ENCODE data around the gene PLAC9. TPM values are rescaled to one million over a fixed set of nuclear protein-coding genes. Genes with fewer than 3 reads are reported as not detected.

Gene PLAC9
- total and polyA plus RNA-seq, 2 experiments from 2014 or later: 1.1 to 11.0 TPM

DNA sequence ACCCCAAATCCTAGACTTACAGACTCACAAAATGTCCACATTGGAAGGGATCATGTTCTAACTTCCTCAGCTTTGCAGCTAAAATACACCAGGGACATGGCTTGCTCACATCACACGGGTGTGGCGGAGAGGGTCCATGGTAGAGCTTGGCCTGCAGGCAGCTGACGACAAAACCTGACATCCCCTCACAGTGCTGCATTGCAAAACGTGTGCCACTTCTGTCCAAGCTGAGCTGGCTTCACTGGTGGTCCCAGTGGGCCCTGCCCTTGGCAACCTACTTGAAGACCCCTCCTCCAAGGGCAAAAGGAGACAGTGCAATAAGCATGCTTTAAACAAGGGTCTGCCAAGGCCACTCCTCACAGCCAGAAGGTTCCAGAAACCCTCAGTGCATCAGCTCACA is 50.9 kb downstream of the PLAC9 start (continued):
- TF ChIP-seq EZH2 (IDR thresholded peaks at IDR 0.05; ENCODE audit: low read depth, unreplicated experiment): no peak

DNA sequence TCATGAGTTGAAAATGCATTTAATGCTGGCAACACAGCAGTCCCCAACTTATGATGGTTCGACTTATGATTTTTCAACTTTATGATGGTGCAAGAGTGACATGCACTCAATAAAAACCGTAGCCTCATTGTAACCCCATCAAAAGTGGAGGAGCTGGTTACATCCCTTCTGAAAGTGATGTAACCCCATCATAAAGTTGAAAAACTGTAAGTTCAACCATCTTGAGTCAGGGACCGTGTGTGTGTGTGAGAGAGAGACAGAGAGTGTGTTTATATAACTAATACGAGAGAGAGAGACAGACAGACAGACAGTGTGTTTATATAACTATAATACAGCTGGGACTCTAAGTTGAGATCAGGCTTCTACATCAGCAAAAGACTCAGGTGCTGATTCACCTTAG is 51.8 kb downstream of the PLAC9 start:
- H3K4me1 ChIP-seq (ENCODE audit: insufficient read depth): no peaks in the 10 kb centered on the region; the same call in 1 of the 2 replicates
- Mint-ChIP-seq H3K36me3 (ENCODE audit: low read depth) (no peaks in the 10 kb centered on the region), H3K9me3 (no peaks in the 10 kb centered on the region), H3K4me1 (peaks cover 19% of the 10 kb centered on the region), H3K4me3 (no peak overlapping the region), H3K27me3 (ENCODE audit: insufficient read depth, low read depth, poor library complexity) (no peaks in the 10 kb centered on the region), H3K27ac (no peak overlapping the region)
- no peak overlapping the region for H2AFZ ChIP-seq
- no peak for TF ChIP-seq ETS1 (IDR thresholded peaks at IDR 0.05)
- TF ChIP-seq NANOG (IDR thresholded peaks at IDR 0.05; ENCODE audit: borderline replicate concordance): no peak
- no peak for TF ChIP-seq ZNF331 (CRISPR knock-in tag; IDR thresholded peaks at IDR 0.05; ENCODE audit: low read depth)
- TF ChIP-seq EZH2 (IDR thresholded peaks at IDR 0.05; ENCODE audit: low read depth, unreplicated experiment): no peak
- TF ChIP-seq EZH2phosphoT487 (IDR thresholded peaks at IDR 0.05; ENCODE audit: unreplicated experiment): no peak
- no peak for TF ChIP-seq STAT1 (IDR thresholded peaks at IDR 0.05; ENCODE audit: unreplicated experiment)
- TF ChIP-seq JUNB (IDR thresholded peaks at IDR 0.05; ENCODE audit: unreplicated experiment): no peak
- TF ChIP-seq, protein P1, sequence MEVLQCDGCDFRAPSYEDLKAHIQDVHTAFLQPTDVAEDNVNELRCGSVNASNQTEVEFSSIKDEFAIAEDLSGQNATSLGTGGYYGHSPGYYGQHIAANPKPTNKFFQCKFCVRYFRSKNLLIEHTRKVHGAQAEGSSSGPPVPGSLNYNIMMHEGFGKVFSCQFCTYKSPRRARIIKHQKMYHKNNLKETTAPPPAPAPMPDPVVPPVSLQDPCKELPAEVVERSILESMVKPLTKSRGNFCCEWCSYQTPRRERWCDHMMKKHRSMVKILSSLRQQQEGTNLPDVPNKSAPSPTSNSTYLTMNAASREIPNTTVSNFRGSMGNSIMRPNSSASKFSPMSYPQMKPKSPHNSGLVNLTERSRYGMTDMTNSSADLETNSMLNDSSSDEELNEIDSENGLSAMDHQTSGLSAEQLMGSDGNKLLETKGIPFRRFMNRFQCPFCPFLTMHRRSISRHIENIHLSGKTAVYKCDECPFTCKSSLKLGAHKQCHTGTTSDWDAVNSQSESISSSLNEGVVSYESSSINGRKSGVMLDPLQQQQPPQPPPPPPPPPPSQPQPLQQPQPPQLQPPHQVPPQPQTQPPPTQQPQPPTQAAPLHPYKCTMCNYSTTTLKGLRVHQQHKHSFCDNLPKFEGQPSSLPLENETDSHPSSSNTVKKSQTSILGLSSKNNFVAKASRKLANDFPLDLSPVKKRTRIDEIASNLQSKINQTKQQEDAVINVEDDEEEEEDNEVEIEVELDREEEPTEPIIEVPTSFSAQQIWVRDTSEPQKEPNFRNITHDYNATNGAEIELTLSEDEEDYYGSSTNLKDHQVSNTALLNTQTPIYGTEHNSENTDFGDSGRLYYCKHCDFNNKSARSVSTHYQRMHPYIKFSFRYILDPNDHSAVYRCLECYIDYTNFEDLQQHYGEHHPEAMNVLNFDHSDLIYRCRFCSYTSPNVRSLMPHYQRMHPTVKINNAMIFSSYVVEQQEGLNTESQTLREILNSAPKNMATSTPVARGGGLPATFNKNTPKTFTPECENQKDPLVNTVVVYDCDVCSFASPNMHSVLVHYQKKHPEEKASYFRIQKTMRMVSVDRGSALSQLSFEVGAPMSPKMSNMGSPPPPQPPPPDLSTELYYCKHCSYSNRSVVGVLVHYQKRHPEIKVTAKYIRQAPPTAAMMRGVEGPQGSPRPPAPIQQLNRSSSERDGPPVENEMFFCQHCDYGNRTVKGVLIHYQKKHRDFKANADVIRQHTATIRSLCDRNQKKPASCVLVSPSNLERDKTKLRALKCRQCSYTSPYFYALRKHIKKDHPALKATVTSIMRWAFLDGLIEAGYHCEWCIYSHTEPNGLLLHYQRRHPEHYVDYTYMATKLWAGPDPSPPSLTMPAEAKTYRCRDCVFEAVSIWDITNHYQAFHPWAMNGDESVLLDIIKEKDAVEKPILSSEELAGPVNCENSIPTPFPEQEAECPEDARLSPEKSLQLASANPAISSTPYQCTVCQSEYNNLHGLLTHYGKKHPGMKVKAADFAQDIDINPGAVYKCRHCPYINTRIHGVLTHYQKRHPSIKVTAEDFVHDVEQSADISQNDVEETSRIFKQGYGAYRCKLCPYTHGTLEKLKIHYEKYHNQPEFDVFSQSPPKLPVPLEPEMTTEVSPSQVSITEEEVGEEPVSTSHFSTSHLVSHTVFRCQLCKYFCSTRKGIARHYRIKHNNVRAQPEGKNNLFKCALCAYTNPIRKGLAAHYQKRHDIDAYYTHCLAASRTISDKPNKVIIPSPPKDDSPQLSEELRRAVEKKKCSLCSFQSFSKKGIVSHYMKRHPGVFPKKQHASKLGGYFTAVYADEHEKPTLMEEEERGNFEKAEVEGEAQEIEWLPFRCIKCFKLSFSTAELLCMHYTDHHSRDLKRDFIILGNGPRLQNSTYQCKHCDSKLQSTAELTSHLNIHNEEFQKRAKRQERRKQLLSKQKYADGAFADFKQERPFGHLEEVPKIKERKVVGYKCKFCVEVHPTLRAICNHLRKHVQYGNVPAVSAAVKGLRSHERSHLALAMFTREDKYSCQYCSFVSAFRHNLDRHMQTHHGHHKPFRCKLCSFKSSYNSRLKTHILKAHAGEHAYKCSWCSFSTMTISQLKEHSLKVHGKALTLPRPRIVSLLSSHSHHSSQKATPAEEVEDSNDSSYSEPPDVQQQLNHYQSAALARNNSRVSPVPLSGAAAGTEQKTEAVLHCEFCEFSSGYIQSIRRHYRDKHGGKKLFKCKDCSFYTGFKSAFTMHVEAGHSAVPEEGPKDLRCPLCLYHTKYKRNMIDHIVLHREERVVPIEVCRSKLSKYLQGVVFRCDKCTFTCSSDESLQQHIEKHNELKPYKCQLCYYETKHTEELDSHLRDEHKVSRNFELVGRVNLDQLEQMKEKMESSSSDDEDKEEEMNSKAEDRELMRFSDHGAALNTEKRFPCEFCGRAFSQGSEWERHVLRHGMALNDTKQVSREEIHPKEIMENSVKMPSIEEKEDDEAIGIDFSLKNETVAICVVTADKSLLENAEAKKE (CRISPR knock-in tag; IDR thresholded peaks at IDR 0.05): no peak
- no peak for TF ChIP-seq ZNF114 (CRISPR knock-in tag; IDR thresholded peaks at IDR 0.05)
- no peak for TF ChIP-seq CREB1 (CRISPR knock-in tag; IDR thresholded peaks at IDR 0.05; ENCODE audit: low read depth)
- TF ChIP-seq, protein P2, sequence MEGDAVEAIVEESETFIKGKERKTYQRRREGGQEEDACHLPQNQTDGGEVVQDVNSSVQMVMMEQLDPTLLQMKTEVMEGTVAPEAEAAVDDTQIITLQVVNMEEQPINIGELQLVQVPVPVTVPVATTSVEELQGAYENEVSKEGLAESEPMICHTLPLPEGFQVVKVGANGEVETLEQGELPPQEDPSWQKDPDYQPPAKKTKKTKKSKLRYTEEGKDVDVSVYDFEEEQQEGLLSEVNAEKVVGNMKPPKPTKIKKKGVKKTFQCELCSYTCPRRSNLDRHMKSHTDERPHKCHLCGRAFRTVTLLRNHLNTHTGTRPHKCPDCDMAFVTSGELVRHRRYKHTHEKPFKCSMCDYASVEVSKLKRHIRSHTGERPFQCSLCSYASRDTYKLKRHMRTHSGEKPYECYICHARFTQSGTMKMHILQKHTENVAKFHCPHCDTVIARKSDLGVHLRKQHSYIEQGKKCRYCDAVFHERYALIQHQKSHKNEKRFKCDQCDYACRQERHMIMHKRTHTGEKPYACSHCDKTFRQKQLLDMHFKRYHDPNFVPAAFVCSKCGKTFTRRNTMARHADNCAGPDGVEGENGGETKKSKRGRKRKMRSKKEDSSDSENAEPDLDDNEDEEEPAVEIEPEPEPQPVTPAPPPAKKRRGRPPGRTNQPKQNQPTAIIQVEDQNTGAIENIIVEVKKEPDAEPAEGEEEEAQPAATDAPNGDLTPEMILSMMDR (conservative IDR thresholded peaks at IDR 0.05; ENCODE audit: low read depth in 2 of 2): no peak
- TF ChIP-seq POLR2AphosphoS5 (IDR thresholded peaks at IDR 0.05; ENCODE audit: low read depth): no peak
- TF ChIP-seq, protein P3, sequence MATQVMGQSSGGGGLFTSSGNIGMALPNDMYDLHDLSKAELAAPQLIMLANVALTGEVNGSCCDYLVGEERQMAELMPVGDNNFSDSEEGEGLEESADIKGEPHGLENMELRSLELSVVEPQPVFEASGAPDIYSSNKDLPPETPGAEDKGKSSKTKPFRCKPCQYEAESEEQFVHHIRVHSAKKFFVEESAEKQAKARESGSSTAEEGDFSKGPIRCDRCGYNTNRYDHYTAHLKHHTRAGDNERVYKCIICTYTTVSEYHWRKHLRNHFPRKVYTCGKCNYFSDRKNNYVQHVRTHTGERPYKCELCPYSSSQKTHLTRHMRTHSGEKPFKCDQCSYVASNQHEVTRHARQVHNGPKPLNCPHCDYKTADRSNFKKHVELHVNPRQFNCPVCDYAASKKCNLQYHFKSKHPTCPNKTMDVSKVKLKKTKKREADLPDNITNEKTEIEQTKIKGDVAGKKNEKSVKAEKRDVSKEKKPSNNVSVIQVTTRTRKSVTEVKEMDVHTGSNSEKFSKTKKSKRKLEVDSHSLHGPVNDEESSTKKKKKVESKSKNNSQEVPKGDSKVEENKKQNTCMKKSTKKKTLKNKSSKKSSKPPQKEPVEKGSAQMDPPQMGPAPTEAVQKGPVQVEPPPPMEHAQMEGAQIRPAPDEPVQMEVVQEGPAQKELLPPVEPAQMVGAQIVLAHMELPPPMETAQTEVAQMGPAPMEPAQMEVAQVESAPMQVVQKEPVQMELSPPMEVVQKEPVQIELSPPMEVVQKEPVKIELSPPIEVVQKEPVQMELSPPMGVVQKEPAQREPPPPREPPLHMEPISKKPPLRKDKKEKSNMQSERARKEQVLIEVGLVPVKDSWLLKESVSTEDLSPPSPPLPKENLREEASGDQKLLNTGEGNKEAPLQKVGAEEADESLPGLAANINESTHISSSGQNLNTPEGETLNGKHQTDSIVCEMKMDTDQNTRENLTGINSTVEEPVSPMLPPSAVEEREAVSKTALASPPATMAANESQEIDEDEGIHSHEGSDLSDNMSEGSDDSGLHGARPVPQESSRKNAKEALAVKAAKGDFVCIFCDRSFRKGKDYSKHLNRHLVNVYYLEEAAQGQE (IDR thresholded peaks at IDR 0.05; ENCODE audit: unreplicated experiment): no peak
- H3F3A ChIP-seq (replicated peaks; ENCODE audit: low read depth): no peaks in the 10 kb centered on the region
- no peak overlapping the region for H3K4me2 ChIP-seq
- ATAC-seq: no peak
- peaks cover 21% of the 10 kb centered on the region for H4K20me1 ChIP-seq (replicated peaks; ENCODE audit: insufficient read depth)
- H3K9me2 ChIP-seq (ENCODE audit: insufficient read depth): no peaks in the 10 kb centered on the region
- H3K36me3 ChIP-seq (ENCODE audit: insufficient read depth): no peaks in the 10 kb centered on the region
- H3K79me2 ChIP-seq (replicated peaks; ENCODE audit: insufficient read depth): peaks cover 37% of the 10 kb centered on the region
- H3K27ac ChIP-seq (ENCODE audit: low read depth): no peak overlapping the region
- H3K27me3 ChIP-seq (ENCODE audit: insufficient read depth): no peaks in the 10 kb centered on the region
- no peak overlapping the region for H3K4me3 ChIP-seq
- no peak for DNase-seq (ENCODE audit: low spot score)
